HCT116 (cell line): ENCODE results near the gene ZBED1.

Experiments
- CTCF ChIP-seq, 3 experiments: fragments of 200-600 bp in 1 of 3; sonication (generic) in 1 of 3; IDR thresholded peaks in 2 of 3; conservative IDR thresholded peaks in 1 of 3; 2 replicates each; pipeline ENCODE4 v1.5.1; 2012 to 2017; ENCODE audit warnings: low read depth in 2 of 3, low read length in 2 of 3, antibody characterized with exemption in 1 of 3, borderline replicate concordance in 1 of 3, control low read depth in 1 of 3, mild to moderate bottlenecking in 1 of 3, mixed read lengths in 1 of 3, mixed run types in 1 of 3, moderate library complexity in 1 of 3; ENCODE audit not compliant: insufficient read depth in 1 of 3
- EZH2 ChIP-seq: fragments of 200-600 bp; sonication (generic); IDR thresholded peaks from 2 replicates; pipeline ENCODE4 v1.6.1; 2017; ENCODE audit warnings: antibody characterized with exemption, mixed run types
- EZH2phosphoT487 ChIP-seq: fragments of 200-600 bp; IDR thresholded peaks from 2 replicates; pipeline ENCODE4 v1.6.1; 2018; ENCODE audit warnings: antibody characterized with exemption, borderline replicate concordance
- FOSL1 ChIP-seq: IDR thresholded peaks from 2 replicates; pipeline ENCODE4 v1.6.1; 2012; ENCODE audit warnings: low read depth
- JUND ChIP-seq: IDR thresholded peaks from 2 replicates; pipeline ENCODE4 v1.6.1; 2012
- POLR2A ChIP-seq: IDR thresholded peaks from 2 replicates; pipeline ENCODE4 v1.7.0; 2011; ENCODE audit warnings: borderline replicate concordance; ENCODE audit not compliant: insufficient read depth, insufficient read length; ENCODE audit errors: extremely low read depth
- POLR2AphosphoS5 ChIP-seq: IDR thresholded peaks from 2 replicates; pipeline ENCODE4 v1.6.1; 2011; ENCODE audit warnings: mild to moderate bottlenecking, low read depth, low read length, moderate library complexity
- RAD21 ChIP-seq: IDR thresholded peaks from 2 replicates; pipeline ENCODE4 v1.6.1; 2012; ENCODE audit warnings: low read depth, mild to moderate bottlenecking
- REST ChIP-seq: IDR thresholded peaks from 2 replicates; pipeline ENCODE4 v1.6.1; 2012; ENCODE audit warnings: low read depth
- SIN3A ChIP-seq: IDR thresholded peaks from 2 replicates; pipeline ENCODE4 v1.6.1; 2012; ENCODE audit warnings: low read depth

- TF ChIP-seq REST (no peak), FOSL1 (no peak), SIN3A (no peak), CTCF (IDR thresholded peaks at IDR 0.05 in 2 of 3, conservative IDR thresholded peaks at IDR 0.05 in 1 of 3; ENCODE audit: borderline replicate concordance in 1 of 3, insufficient read depth in 1 of 3, low read depth in 2 of 3, low read length in 2 of 3) (no peak), POLR2AphosphoS5 (no peak), EZH2 (no peak), RAD21 (no peak), EZH2phosphoT487 (no peak), POLR2A (no peak), JUND (no peak)
Measured at GRCh38 chrX:2446815-2447214, 54.0 kb downstream of the ZBED1 start.
